Measurements from ENCODE around the gene SIX1. TPM values are rescaled to one million over a fixed set of nuclear protein-coding genes. Genes with fewer than 3 reads are reported as not detected.

SIX1 gene
- total and polyA plus RNA-seq, 2 of the 13 experiments (the other 11 are each of a cell fraction or from before 2014, with no cell fraction given): 1.7 to 6.5 TPM

GRCh38 chr14:60686865-60687264 is 37.6 kb upstream of the SIX1 start (continued):
- TF ChIP-seq, protein P1, sequence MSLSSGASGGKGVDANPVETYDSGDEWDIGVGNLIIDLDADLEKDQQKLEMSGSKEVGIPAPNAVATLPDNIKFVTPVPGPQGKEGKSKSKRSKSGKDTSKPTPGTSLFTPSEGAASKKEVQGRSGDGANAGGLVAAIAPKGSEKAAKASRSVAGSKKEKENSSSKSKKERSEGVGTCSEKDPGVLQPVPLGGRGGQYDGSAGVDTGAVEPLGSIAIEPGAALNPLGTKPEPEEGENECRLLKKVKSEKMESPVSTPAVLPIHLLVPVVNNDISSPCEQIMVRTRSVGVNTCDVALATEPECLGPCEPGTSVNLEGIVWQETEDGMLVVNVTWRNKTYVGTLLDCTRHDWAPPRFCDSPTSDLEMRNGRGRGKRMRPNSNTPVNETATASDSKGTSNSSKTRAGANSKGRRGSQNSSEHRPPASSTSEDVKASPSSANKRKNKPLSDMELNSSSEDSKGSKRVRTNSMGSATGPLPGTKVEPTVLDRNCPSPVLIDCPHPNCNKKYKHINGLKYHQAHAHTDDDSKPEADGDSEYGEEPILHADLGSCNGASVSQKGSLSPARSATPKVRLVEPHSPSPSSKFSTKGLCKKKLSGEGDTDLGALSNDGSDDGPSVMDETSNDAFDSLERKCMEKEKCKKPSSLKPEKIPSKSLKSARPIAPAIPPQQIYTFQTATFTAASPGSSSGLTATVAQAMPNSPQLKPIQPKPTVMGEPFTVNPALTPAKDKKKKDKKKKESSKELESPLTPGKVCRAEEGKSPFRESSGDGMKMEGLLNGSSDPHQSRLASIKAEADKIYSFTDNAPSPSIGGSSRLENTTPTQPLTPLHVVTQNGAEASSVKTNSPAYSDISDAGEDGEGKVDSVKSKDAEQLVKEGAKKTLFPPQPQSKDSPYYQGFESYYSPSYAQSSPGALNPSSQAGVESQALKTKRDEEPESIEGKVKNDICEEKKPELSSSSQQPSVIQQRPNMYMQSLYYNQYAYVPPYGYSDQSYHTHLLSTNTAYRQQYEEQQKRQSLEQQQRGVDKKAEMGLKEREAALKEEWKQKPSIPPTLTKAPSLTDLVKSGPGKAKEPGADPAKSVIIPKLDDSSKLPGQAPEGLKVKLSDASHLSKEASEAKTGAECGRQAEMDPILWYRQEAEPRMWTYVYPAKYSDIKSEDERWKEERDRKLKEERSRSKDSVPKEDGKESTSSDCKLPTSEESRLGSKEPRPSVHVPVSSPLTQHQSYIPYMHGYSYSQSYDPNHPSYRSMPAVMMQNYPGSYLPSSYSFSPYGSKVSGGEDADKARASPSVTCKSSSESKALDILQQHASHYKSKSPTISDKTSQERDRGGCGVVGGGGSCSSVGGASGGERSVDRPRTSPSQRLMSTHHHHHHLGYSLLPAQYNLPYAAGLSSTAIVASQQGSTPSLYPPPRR (CRISPR knock-in tag; IDR thresholded peaks at IDR 0.05; ENCODE audit: borderline replicate concordance): peak; percentile 90
- no peak for TF ChIP-seq ZNF720 (CRISPR knock-in tag; IDR thresholded peaks at IDR 0.05)
- no peak for TF ChIP-seq ZNF18 (CRISPR knock-in tag; IDR thresholded peaks at IDR 0.05; ENCODE audit: insufficient replicate concordance)
- no peak for TF ChIP-seq PRMT3 (CRISPR knock-in tag; IDR thresholded peaks at IDR 0.05; ENCODE audit: borderline replicate concordance, low read depth)
- TF ChIP-seq HOXA5 (CRISPR knock-in tag; IDR thresholded peaks at IDR 0.05): no peak
- peak; percentile 49 for TF ChIP-seq TEAD3 (CRISPR knock-in tag; optimal IDR thresholded peaks at IDR 0.05; ENCODE audit: borderline replicate concordance)
- peak; percentile 23; the same call in 1 of the 2 replicates for TF ChIP-seq SALL1 (CRISPR knock-in tag; IDR thresholded peaks at IDR 0.05)
- no peak for TF ChIP-seq ZMYM4 (CRISPR knock-in tag; IDR thresholded peaks at IDR 0.05)
- TF ChIP-seq, protein P2, sequence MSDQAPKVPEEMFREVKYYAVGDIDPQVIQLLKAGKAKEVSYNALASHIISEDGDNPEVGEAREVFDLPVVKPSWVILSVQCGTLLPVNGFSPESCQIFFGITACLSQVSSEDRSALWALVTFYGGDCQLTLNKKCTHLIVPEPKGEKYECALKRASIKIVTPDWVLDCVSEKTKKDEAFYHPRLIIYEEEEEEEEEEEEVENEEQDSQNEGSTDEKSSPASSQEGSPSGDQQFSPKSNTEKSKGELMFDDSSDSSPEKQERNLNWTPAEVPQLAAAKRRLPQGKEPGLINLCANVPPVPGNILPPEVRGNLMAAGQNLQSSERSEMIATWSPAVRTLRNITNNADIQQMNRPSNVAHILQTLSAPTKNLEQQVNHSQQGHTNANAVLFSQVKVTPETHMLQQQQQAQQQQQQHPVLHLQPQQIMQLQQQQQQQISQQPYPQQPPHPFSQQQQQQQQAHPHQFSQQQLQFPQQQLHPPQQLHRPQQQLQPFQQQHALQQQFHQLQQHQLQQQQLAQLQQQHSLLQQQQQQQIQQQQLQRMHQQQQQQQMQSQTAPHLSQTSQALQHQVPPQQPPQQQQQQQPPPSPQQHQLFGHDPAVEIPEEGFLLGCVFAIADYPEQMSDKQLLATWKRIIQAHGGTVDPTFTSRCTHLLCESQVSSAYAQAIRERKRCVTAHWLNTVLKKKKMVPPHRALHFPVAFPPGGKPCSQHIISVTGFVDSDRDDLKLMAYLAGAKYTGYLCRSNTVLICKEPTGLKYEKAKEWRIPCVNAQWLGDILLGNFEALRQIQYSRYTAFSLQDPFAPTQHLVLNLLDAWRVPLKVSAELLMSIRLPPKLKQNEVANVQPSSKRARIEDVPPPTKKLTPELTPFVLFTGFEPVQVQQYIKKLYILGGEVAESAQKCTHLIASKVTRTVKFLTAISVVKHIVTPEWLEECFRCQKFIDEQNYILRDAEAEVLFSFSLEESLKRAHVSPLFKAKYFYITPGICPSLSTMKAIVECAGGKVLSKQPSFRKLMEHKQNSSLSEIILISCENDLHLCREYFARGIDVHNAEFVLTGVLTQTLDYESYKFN (CRISPR knock-in tag; conservative IDR thresholded peaks at IDR 0.05): peak; percentile 58
- TF ChIP-seq HNRNPUL1 (IDR thresholded peaks at IDR 0.05; ENCODE audit: low read depth, low read length): no peak
- TF ChIP-seq ARID4A (CRISPR knock-in tag; IDR thresholded peaks at IDR 0.05; ENCODE audit: borderline replicate concordance): no peak
- TF ChIP-seq FOXP1 (IDR thresholded peaks at IDR 0.05): no peak
- peak; percentile 91 for TF ChIP-seq FOXP1 (CRISPR knock-in tag; IDR thresholded peaks at IDR 0.05)
- peak; percentile 92 for TF ChIP-seq FOXA3 (CRISPR knock-in tag; IDR thresholded peaks at IDR 0.05)
- TF ChIP-seq ETV5 (CRISPR knock-in tag; IDR thresholded peaks at IDR 0.05; ENCODE audit: borderline replicate concordance): no peak
